Measurements from ENCODE around the gene CREB5. TPM values are rescaled to one million over a fixed set of nuclear protein-coding genes. Genes with fewer than 3 reads are reported as not detected.

CREB5 gene
- total and polyA plus RNA-seq, 2 of the 8 experiments (the other 6 are each of a cell fraction or from before 2014, with no cell fraction given), result 2.4 to 2.7 TPM

GRCh38 chr7:28850699-28851098 lies 438.4 kb downstream of the CREB5 start (continued):
- TF ChIP-seq ATF2 (IDR thresholded peaks at IDR 0.05; ENCODE audit: low read length), result no peak
- TF ChIP-seq SAP30 (IDR thresholded peaks at IDR 0.05; ENCODE audit: insufficient read depth, insufficient replicate concordance, low read length), result no peak
- no peak for TF ChIP-seq SIRT6 (IDR thresholded peaks at IDR 0.05; ENCODE audit: low read length)
- TF ChIP-seq USF2 (IDR thresholded peaks at IDR 0.05; ENCODE audit: low read length), result no peak
- TF ChIP-seq MAX (IDR thresholded peaks at IDR 0.05), result no peak
- TF ChIP-seq TBP (IDR thresholded peaks at IDR 0.05; ENCODE audit: low read depth, low read length), result no peak
- TF ChIP-seq BACH1 (IDR thresholded peaks at IDR 0.05; ENCODE audit: low read length), result no peak
